IMR-90 (cell line): ENCODE measurements around the gene SPSB4. TPM values are rescaled to one million over a fixed set of nuclear protein-coding genes. Genes with fewer than 3 reads are reported as not detected.
A peak's percentile ranks its signal among the peaks of the same experiment; 100 is the strongest.

Source experiments
- ATAC-seq: fragments of 200-7000 bp; cut with Tn5 transposase; 2 replicates; pipeline ENCODE4 v1.9.1; 2020; ENCODE audit warnings: low read depth, mild to moderate bottlenecking, moderate library complexity
- BruUV-seq: library from RNA; stranded (reverse); fragments of 400-500 nt; replicated peaks from 2 replicates; lab custom pipeline; 2021; lab: Mats Ljungman, UMichigan
- CTCF ChIA-PET: fragments of 300-600 bp; formaldehyde crosslinking; extraction: SDS; loops from one replicate; lab custom pipeline; 2021; ENCODE audit warnings: antibody characterized with exemption; lab: Yijun Ruan, JAX
- POLR2A ChIA-PET: fragments of 300-600 bp; sonication (Branson Sonifier 250); formaldehyde crosslinking; loops from one replicate; lab custom pipeline; 2022; ENCODE audit warnings: antibody characterized with exemption; ENCODE audit not compliant: unreplicated experiment; lab: Charles Lee
- DNase-seq: peaks from one replicate; pipeline ENCODE4 v3.0.0; 2013
- H2AFZ ChIP-seq: replicated peaks from 2 replicates; pipeline ENCODE3; 2013; ENCODE audit warnings: low read length, mild to moderate bottlenecking; ENCODE audit not compliant: poor library complexity
- H2AK5ac ChIP-seq: 2 replicates; pipeline ENCODE4 v1.6.1; 2013; ENCODE audit warnings: low read depth, low read length, inconsistent platforms
- H2AK9ac ChIP-seq: replicated peaks from 2 replicates; pipeline ENCODE3; 2013; ENCODE audit warnings: mild to moderate bottlenecking, low read depth, low read length, moderate library complexity; ENCODE audit not compliant: poor library complexity
- H2BK120ac ChIP-seq: 2 replicates; pipeline ENCODE4 v1.6.1; 2013; ENCODE audit warnings: low read depth, low read length, inconsistent platforms
- H2BK15ac ChIP-seq: 3 replicates; pipeline ENCODE4 v1.6.1; 2013; ENCODE audit warnings: low read depth, low read length, inconsistent platforms
- H2BK20ac ChIP-seq: 2 replicates; pipeline ENCODE4 v1.6.1; 2013; ENCODE audit warnings: low read depth, mild to moderate bottlenecking, inconsistent platforms, low read length, moderate library complexity
- H2BK5ac ChIP-seq: 2 replicates; pipeline ENCODE4 v1.6.1; 2013; ENCODE audit warnings: mild to moderate bottlenecking, low read depth, low read length, inconsistent platforms; ENCODE audit not compliant: poor library complexity, severe bottlenecking
- H3K14ac ChIP-seq: replicated peaks from 2 replicates; pipeline ENCODE4 v1.6.1; 2013; ENCODE audit warnings: low read depth, low read length, inconsistent platforms
- H3K18ac ChIP-seq: 2 replicates; pipeline ENCODE4 v1.6.1; 2013; ENCODE audit warnings: low read depth, low read length, control low read depth
- H3K23ac ChIP-seq: 2 replicates; pipeline ENCODE4 v1.6.1; 2013; ENCODE audit warnings: low read depth, low read length, inconsistent platforms
- H3K27ac ChIP-seq: 2 replicates; pipeline ENCODE4 v1.5.1; 2013; ENCODE audit warnings: mild to moderate bottlenecking, control low read depth, low read length; ENCODE audit not compliant: insufficient read depth
- H3K27me3 ChIP-seq: 2 replicates; pipeline ENCODE4 v1.6.1; 2013; ENCODE audit warnings: low read length; ENCODE audit not compliant: control insufficient read depth, insufficient read depth
- H3K36me3 ChIP-seq: 2 replicates; pipeline ENCODE4 v1.6.1; 2013; ENCODE audit warnings: low read length, mixed read lengths; ENCODE audit not compliant: control insufficient read depth, insufficient read depth
- H3K4ac ChIP-seq: 2 replicates; pipeline ENCODE4 v1.6.1; 2013; ENCODE audit warnings: low read depth, low read length, inconsistent platforms
- H3K4me1 ChIP-seq: 2 replicates; pipeline ENCODE4 v1.6.1; 2013; ENCODE audit warnings: low read length, mixed read lengths; ENCODE audit not compliant: control insufficient read depth, insufficient read depth
- H3K4me2 ChIP-seq: 2 replicates; pipeline ENCODE4 v1.6.1; 2013; ENCODE audit warnings: low read depth, mild to moderate bottlenecking, control low read depth, low read length, moderate library complexity
- H3K4me3 ChIP-seq: 2 replicates; pipeline ENCODE4 v1.5.1; 2013; ENCODE audit warnings: low read depth, mild to moderate bottlenecking, control low read depth, low read length, moderate library complexity; ENCODE audit not compliant: insufficient read depth
- H3K56ac ChIP-seq: 2 replicates; pipeline ENCODE4 v1.6.1; 2013; ENCODE audit warnings: low read length, inconsistent platforms; ENCODE audit not compliant: insufficient read depth; ENCODE audit errors: extremely low read depth
- H3K79me1 ChIP-seq, 2 experiments: 2 replicates each; pipeline ENCODE4 v1.6.1; 2013; ENCODE audit warnings: low read length in 2 of 2, inconsistent platforms in 1 of 2, low read depth in 1 of 2
- H3K9ac ChIP-seq: 2 replicates; pipeline ENCODE4 v1.6.1; 2013; ENCODE audit warnings: low read depth, low read length, control low read depth
- H3K9me1 ChIP-seq: 2 replicates; pipeline ENCODE4 v1.6.1; 2013; ENCODE audit warnings: low read length, inconsistent platforms; ENCODE audit not compliant: insufficient read depth
- H3K9me3 ChIP-seq: 2 replicates; pipeline ENCODE4 v1.6.1; 2013; ENCODE audit warnings: low read length; ENCODE audit not compliant: control insufficient read depth, insufficient read depth
- H4K20me1 ChIP-seq: 2 replicates; pipeline ENCODE4 v1.6.1; 2013; ENCODE audit warnings: low read length, inconsistent platforms; ENCODE audit not compliant: insufficient read depth
- H4K5ac ChIP-seq: 2 replicates; pipeline ENCODE4 v1.6.1; 2013; ENCODE audit warnings: mild to moderate bottlenecking, low read depth, low read length, control low read depth
- H4K8ac ChIP-seq, 2 experiments: 2 replicates each; pipeline ENCODE4 v1.6.1; 2013; ENCODE audit warnings: low read depth in 2 of 2, low read length in 2 of 2, control low read depth in 1 of 2, inconsistent platforms in 1 of 2
- H4K91ac ChIP-seq: 2 replicates; pipeline ENCODE4 v1.6.1; 2013; ENCODE audit warnings: low read depth, low read length, inconsistent platforms; ENCODE audit not compliant: insufficient read depth
- BHLHE40 ChIP-seq: fragments of 150-350 bp; IDR thresholded peaks from 2 replicates; pipeline ENCODE4 v1.6.1; 2016; ENCODE audit warnings: mild to moderate bottlenecking, low read depth, low read length
- CEBPB ChIP-seq: IDR thresholded peaks from 2 replicates; pipeline ENCODE4 v1.6.1; 2012; ENCODE audit warnings: low read depth, low read length, improper control_type of control experiment
- CHD1 ChIP-seq: IDR thresholded peaks from 2 replicates; pipeline ENCODE4 v1.6.1; 2012; ENCODE audit warnings: low read depth, low read length, improper control_type of control experiment
- ELK1 ChIP-seq: fragments of 150-350 bp; IDR thresholded peaks from 2 replicates; pipeline ENCODE4 v1.6.1; 2016; ENCODE audit warnings: low read depth, mild to moderate bottlenecking, low read length, moderate library complexity, borderline replicate concordance
- FOS ChIP-seq: fragments of 150-350 bp; IDR thresholded peaks from 2 replicates; pipeline ENCODE4 v1.6.1; 2016; ENCODE audit warnings: low read depth, low read length
- MAFK ChIP-seq: IDR thresholded peaks from 2 replicates; pipeline ENCODE4 v1.6.1; 2012; ENCODE audit warnings: low read depth, low read length, improper control_type of control experiment
- MAZ ChIP-seq: IDR thresholded peaks from 2 replicates; pipeline ENCODE4 v1.6.1; 2012; ENCODE audit warnings: low read depth, mild to moderate bottlenecking, low read length, improper control_type of control experiment, moderate library complexity, borderline replicate concordance
- MXI1 ChIP-seq: IDR thresholded peaks from 2 replicates; pipeline ENCODE4 v1.6.1; 2012; ENCODE audit warnings: low read depth, mild to moderate bottlenecking, low read length, moderate library complexity, borderline replicate concordance
- NFE2L2 ChIP-seq: fragments of 150-350 bp; IDR thresholded peaks from 2 replicates; pipeline ENCODE4 v1.6.1; 2016; ENCODE audit warnings: low read depth, mild to moderate bottlenecking, low read length
- POLR2A ChIP-seq: IDR thresholded peaks from 2 replicates; pipeline ENCODE4 v1.6.1; 2012; ENCODE audit warnings: mild to moderate bottlenecking, low read depth, low read length
- RAD21 ChIP-seq: IDR thresholded peaks from 2 replicates; pipeline ENCODE4 v1.6.1; 2012; ENCODE audit warnings: low read length, improper control_type of control experiment
- RCOR1 ChIP-seq: IDR thresholded peaks from 2 replicates; pipeline ENCODE4 v1.6.1; 2012; ENCODE audit warnings: mild to moderate bottlenecking, low read length, improper control_type of control experiment; ENCODE audit not compliant: insufficient replicate concordance
- RFX5 ChIP-seq: IDR thresholded peaks from 2 replicates; pipeline ENCODE4 v1.8.0; 2012; ENCODE audit warnings: low read depth, mild to moderate bottlenecking, low read length, moderate library complexity
- SMC3 ChIP-seq: fragments of 150-350 bp; IDR thresholded peaks from 2 replicates; pipeline ENCODE4 v1.6.1; 2016; ENCODE audit warnings: low read depth, mild to moderate bottlenecking, antibody characterized with exemption, low read length, moderate library complexity
- USF2 ChIP-seq: fragments of 150-350 bp; IDR thresholded peaks from 2 replicates; pipeline ENCODE4 v1.6.1; 2017; ENCODE audit warnings: mild to moderate bottlenecking, antibody characterized with exemption, low read length, low read depth
- WGBS, 2 experiments: methylation state at CpG; one replicate each; pipeline versions ENCODE4 v1.1.5 to v1.1.7; 2013; ENCODE audit warnings: missing lambda C conversion rate in 2 of 2; ENCODE audit not compliant: insufficient read length in 1 of 2; ENCODE audit errors: extremely low coverage in 2 of 2; 5-methylcytosine and 5-hydroxymethylcytosine counted together
- dilution Hi-C: fragments of 300-500 bp; cut with HindIII; formaldehyde crosslinking; loops from one replicate; pipeline ENCODE4 v1.14.3; 2018; ENCODE audit warnings: low sequenced_read_pairs; ENCODE audit not compliant: unreplicated experiment
- in situ Hi-C: fragments of 300-500 bp; cut with MboI; formaldehyde crosslinking; loops from 3 replicates; pipeline ENCODE4 v1.14.3; 2019; ENCODE audit warnings: low sequenced_read_pairs, inconsistent platforms, mixed read lengths
- intact Hi-C: fragments of 100-400 bp; cut with micrococcal nuclease; formaldehyde crosslinking; loops from 2 replicates; pipeline ENCODE4 v1.10.0; 2022
- polyA plus RNA-seq, 3 experiments: library from polyadenylated mRNA; depleted of rRNA; stranded (reverse); fragments of >200 nt; gene quantifications; 2 replicates each; pipeline ENCODE4 v1.2.3, GENCODE V29; 2012; ENCODE audit warnings: low replicate concordance in 1 of 3
- total RNA-seq: library from RNA; depleted of rRNA; stranded (reverse); fragments of >200 nt; gene quantifications from 2 replicates; pipeline ENCODE4 v1.2.3, GENCODE V29; 2012
- TF ChIP-seq, protein P1 (sequence below): conservative IDR thresholded peaks from 2 replicates; pipeline ENCODE4 v1.5.1; 2012; ENCODE audit warnings: mild to moderate bottlenecking, low read depth, low read length, improper control_type of control experiment

Gene SPSB4
- total and polyA plus RNA-seq, 2 of the 4 experiments (the other 2 are of a cell fraction) = not detected

GRCh38 chr3:141151439-141151838 lies 100.3 kb downstream of the SPSB4 start:
- no peak overlapping the region for H3K27ac ChIP-seq
- no peak overlapping the region for H3K56ac ChIP-seq
- no peaks in the 10 kb centered on the region for H3K9me3 ChIP-seq
- H3K4ac ChIP-seq = no peak overlapping the region
- H3K4me2 ChIP-seq = no peak overlapping the region
- no peak overlapping the region for H3K18ac ChIP-seq
- peak; percentile 35; the same call in 1 of the 2 replicates for ATAC-seq
- no peak overlapping the region for H2BK5ac ChIP-seq
- no peak overlapping the region for H3K4me3 ChIP-seq
- no peak overlapping the region for H3K23ac ChIP-seq
- H3K79me1 ChIP-seq = no peaks in the 10 kb centered on the region
- in situ Hi-C loops = no loop called here
- dilution Hi-C loops = no loop called here
- H4K91ac ChIP-seq = no peak overlapping the region
- intact Hi-C loops = no loop called here
- H3K4me1 ChIP-seq = no peaks in the 10 kb centered on the region
- no peak overlapping the region for H2BK20ac ChIP-seq
- no peaks in the 10 kb centered on the region for H4K20me1 ChIP-seq
- POLR2A ChIA-PET = no interaction called here
- WGBS, 2 experiments = no CpG with 5 or more reads among the region's 9 CpGs
- H3K9ac ChIP-seq = no peak overlapping the region
- H3K9me1 ChIP-seq = no peaks in the 10 kb centered on the region
- no peak overlapping the region for H4K8ac ChIP-seq
- H3K27me3 ChIP-seq = no peaks in the 10 kb centered on the region
- H4K5ac ChIP-seq = no peak overlapping the region
- BruUV-seq = no TSS peak
- no peak overlapping the region for H2BK15ac ChIP-seq
- TF ChIP-seq RCOR1 = no peak
- no peak for TF ChIP-seq ELK1
- no peak for TF ChIP-seq RFX5
- no peak for TF ChIP-seq SMC3
- TF ChIP-seq CHD1 = no peak
- TF ChIP-seq POLR2A = no peak
- TF ChIP-seq FOS = no peak
- TF ChIP-seq NFE2L2 = no peak
- TF ChIP-seq RAD21 = no peak
- no peak for TF ChIP-seq MAZ
- no peak for TF ChIP-seq MAFK
- TF ChIP-seq, protein P1, sequence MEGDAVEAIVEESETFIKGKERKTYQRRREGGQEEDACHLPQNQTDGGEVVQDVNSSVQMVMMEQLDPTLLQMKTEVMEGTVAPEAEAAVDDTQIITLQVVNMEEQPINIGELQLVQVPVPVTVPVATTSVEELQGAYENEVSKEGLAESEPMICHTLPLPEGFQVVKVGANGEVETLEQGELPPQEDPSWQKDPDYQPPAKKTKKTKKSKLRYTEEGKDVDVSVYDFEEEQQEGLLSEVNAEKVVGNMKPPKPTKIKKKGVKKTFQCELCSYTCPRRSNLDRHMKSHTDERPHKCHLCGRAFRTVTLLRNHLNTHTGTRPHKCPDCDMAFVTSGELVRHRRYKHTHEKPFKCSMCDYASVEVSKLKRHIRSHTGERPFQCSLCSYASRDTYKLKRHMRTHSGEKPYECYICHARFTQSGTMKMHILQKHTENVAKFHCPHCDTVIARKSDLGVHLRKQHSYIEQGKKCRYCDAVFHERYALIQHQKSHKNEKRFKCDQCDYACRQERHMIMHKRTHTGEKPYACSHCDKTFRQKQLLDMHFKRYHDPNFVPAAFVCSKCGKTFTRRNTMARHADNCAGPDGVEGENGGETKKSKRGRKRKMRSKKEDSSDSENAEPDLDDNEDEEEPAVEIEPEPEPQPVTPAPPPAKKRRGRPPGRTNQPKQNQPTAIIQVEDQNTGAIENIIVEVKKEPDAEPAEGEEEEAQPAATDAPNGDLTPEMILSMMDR = no peak
- no peak for TF ChIP-seq MXI1
- TF ChIP-seq USF2 = no peak
- TF ChIP-seq BHLHE40 = no peak
- TF ChIP-seq CEBPB = no peak
- no peaks in the 10 kb centered on the region for H3K36me3 ChIP-seq
- H3K14ac ChIP-seq = no peak overlapping the region
- no peak overlapping the region for H2AFZ ChIP-seq
- DNase-seq = no peak
- H2BK120ac ChIP-seq = no peak overlapping the region
- no peak overlapping the region for H2AK5ac ChIP-seq
- no peak overlapping the region for H2AK9ac ChIP-seq
- CTCF ChIA-PET = no interaction called here
